A549 (cell line): ENCODE results near the gene SORCS2. TPM values are rescaled to one million over a fixed set of nuclear protein-coding genes. Genes with fewer than 3 reads are reported as not detected.

Source experiments
- ATAC-seq, 2 experiments: fragments of 200-7000 bp in 1 of 2; fragments of >200 bp in 1 of 2; cut with Nextera tagmentation in 1 of 2; cut with Tn5 transposase in 1 of 2; 3 replicates each; pipeline versions ENCODE4 v1.8.0 to v1.9.1; 2018 to 2020; ENCODE audit warnings: mild to moderate bottlenecking in 1 of 2, moderate library complexity in 1 of 2
- CTCF ChIA-PET: fragments of 300-600 bp; sonication (Branson Sonifier 250); formaldehyde crosslinking; extraction: SDS; loops from one replicate; lab custom pipeline; 2021; ENCODE audit warnings: antibody characterized with exemption, inconsistent platforms; lab: Yijun Ruan, JAX
- POLR2A ChIA-PET: fragments of 350-600 bp; formaldehyde crosslinking; extraction: SDS; loops from one replicate; lab custom pipeline; 2021; ENCODE audit warnings: antibody characterized with exemption, inconsistent platforms; lab: Yijun Ruan, JAX
- DNase-seq, 2 experiments: peaks; one replicate each; pipeline versions ENCODE4 v3.0.0 to v3.0.0-alpha.2; 2011 to 2016; ENCODE audit warnings: low read depth in 1 of 2, low spot score in 1 of 2
- FAIRE-seq: peaks from 2 replicates; lab custom pipeline; 2011; peaks lifted over from hg19 to GRCh38; lab: Jason Lieb, UNC
- H3K27ac ChIP-seq, 2 experiments: fragments of >200 bp; sonication (Bioruptor Twin); formaldehyde crosslinking; 3 replicates each; pipeline ENCODE4 v1.5.1; 2016 to 2017
- H3K4me1 ChIP-seq: fragments of >200 bp; sonication (Bioruptor Twin); formaldehyde crosslinking; 3 replicates; pipeline ENCODE4 v1.6.1; 2016
- H3K4me2 ChIP-seq: fragments of >200 bp; sonication (Bioruptor Twin); formaldehyde crosslinking; 3 replicates; pipeline ENCODE4 v1.6.1; 2016
- H3K4me3 ChIP-seq: fragments of >200 bp; sonication (Bioruptor Twin); formaldehyde crosslinking; 3 replicates; pipeline ENCODE4 v1.5.1; 2016
- H3K9me3 ChIP-seq: fragments of >200 bp; sonication (Bioruptor Twin); formaldehyde crosslinking; 3 replicates; pipeline ENCODE4 v1.6.1; 2016
- CHD4 ChIP-seq: fragments of 200-600 bp; sonication (generic); IDR thresholded peaks from 2 replicates; pipeline ENCODE4 v1.6.1; 2016; ENCODE audit warnings: antibody characterized with exemption, mild to moderate bottlenecking, borderline replicate concordance
- EHMT2 ChIP-seq: fragments of 200-600 bp; sonication (generic); IDR thresholded peaks from 2 replicates; pipeline ENCODE4 v1.6.1; 2016; ENCODE audit warnings: antibody characterized with exemption, low read depth, mild to moderate bottlenecking, moderate library complexity
- FOSB ChIP-seq: fragments of 250-450 bp; sonication (Bioruptor Pico); IDR thresholded peaks from 2 replicates; pipeline ENCODE4 v1.5.0; 2020; ENCODE audit warnings: mild to moderate bottlenecking, moderate library complexity
- HDAC2 ChIP-seq: fragments of 200-600 bp; sonication (generic); IDR thresholded peaks from 2 replicates; pipeline ENCODE4 v1.6.1; 2016
- HOXA7 ChIP-seq: fragments of 250-450 bp; sonication (Bioruptor Pico); IDR thresholded peaks from 2 replicates; pipeline ENCODE4 v1.5.0; 2020; ENCODE audit warnings: mild to moderate bottlenecking, moderate library complexity
- HOXB5 ChIP-seq: fragments of 250-450 bp; sonication (Bioruptor Pico); IDR thresholded peaks from 2 replicates; pipeline ENCODE4 v1.5.0; 2020; ENCODE audit warnings: mild to moderate bottlenecking, moderate library complexity
- JUN ChIP-seq, 2 experiments: fragments of >200 bp; sonication (Bioruptor Twin); formaldehyde crosslinking; IDR thresholded peaks; 2 replicates in 1 of 2; 3 replicates in 1 of 2; pipeline ENCODE4 v1.6.1; 2016 to 2017
- JUNB ChIP-seq: fragments of >200 bp; sonication (Bioruptor Twin); formaldehyde crosslinking; IDR thresholded peaks from 2 replicates; pipeline ENCODE4 v1.6.1; 2016
- MAZ ChIP-seq: fragments of 150-350 bp; IDR thresholded peaks from 2 replicates; pipeline ENCODE4 v1.6.1; 2014; ENCODE audit warnings: antibody characterized with exemption, low read depth, low read length, borderline replicate concordance
- NR3C1 ChIP-seq: fragments of >200 bp; sonication (Bioruptor Twin); formaldehyde crosslinking; IDR thresholded peaks from 3 replicates; pipeline ENCODE4 v1.6.1; 2017
- PHF8 ChIP-seq: fragments of 200-600 bp; sonication (generic); IDR thresholded peaks from 2 replicates; pipeline ENCODE4 v1.6.1; 2016; ENCODE audit warnings: low read depth, mild to moderate bottlenecking, antibody characterized with exemption, moderate library complexity, borderline replicate concordance
- RAD21 ChIP-seq, 2 experiments: fragments of >200 bp in 1 of 2; sonication (Bioruptor Twin) in 1 of 2; formaldehyde crosslinking in 1 of 2; IDR thresholded peaks in 1 of 2; conservative IDR thresholded peaks in 1 of 2; 2 replicates in 1 of 2; 3 replicates in 1 of 2; pipeline ENCODE4 v1.6.1; 2012 to 2018; ENCODE audit warnings: inconsistent platforms in 1 of 2
- RARB ChIP-seq: fragments of 250-450 bp; sonication (Bioruptor Pico); IDR thresholded peaks from 2 replicates; pipeline ENCODE4 v1.8.0; 2021; ENCODE audit warnings: mild to moderate bottlenecking, moderate library complexity
- SREBF2 ChIP-seq: fragments of 450-650 bp; IDR thresholded peaks from 2 replicates; pipeline ENCODE4 v1.6.1; 2014; ENCODE audit warnings: mild to moderate bottlenecking, moderate library complexity
- TFCP2L1 ChIP-seq: fragments of 250-450 bp; sonication (Bioruptor Pico); IDR thresholded peaks from 2 replicates; pipeline ENCODE4 v1.5.0; 2021; ENCODE audit warnings: mild to moderate bottlenecking
- TP53 ChIP-seq: fragments of 250-450 bp; sonication (Bioruptor Pico); IDR thresholded peaks from 2 replicates; pipeline ENCODE4 v1.5.0; 2021; ENCODE audit warnings: mild to moderate bottlenecking, moderate library complexity
- WGBS: methylation state at CpG from one replicate; pipeline ENCODE4 v1.1.6; 2017; ENCODE audit errors: missing lambda C conversion rate; 5-methylcytosine and 5-hydroxymethylcytosine counted together
- polyA plus RNA-seq, 4 experiments: library from polyadenylated mRNA; depleted of rRNA in 3 of 4; stranded (reverse); fragments of >200 nt; fragmentation: RNase III in 1 of 4; extraction: RNeasy Plus Mini Kit Qiagen cat#74134 plus additional on column Dnase treatment in 1 of 4; gene quantifications; 2 replicates in 3 of 4; 3 replicates in 1 of 4; pipeline ENCODE4 v1.2.3, GENCODE V29; 2011 to 2017
- TF ChIP-seq, protein P1 (sequence below): fragments of 450-650 bp; IDR thresholded peaks from 2 replicates; pipeline ENCODE4 v1.6.1; 2014; ENCODE audit warnings: antibody characterized with exemption
- TF ChIP-seq, protein P2 (sequence below): fragments of 200-600 bp; sonication (generic); IDR thresholded peaks from 2 replicates; pipeline ENCODE4 v1.6.1; 2016; ENCODE audit warnings: antibody characterized with exemption, mild to moderate bottlenecking, moderate library complexity
- TF ChIP-seq, protein P3 (sequence below): fragments of >200 bp; sonication (Bioruptor Twin); formaldehyde crosslinking; IDR thresholded peaks from 2 replicates; pipeline ENCODE4 v1.6.1; 2016
- TF ChIP-seq, protein P4 (sequence below): fragments of 250-450 bp; sonication (Bioruptor Pico); IDR thresholded peaks from 2 replicates; pipeline ENCODE4 v1.5.0; 2021; ENCODE audit warnings: mild to moderate bottlenecking, moderate library complexity, borderline replicate concordance
- TF ChIP-seq, protein P5 (sequence below): IDR thresholded peaks from 2 replicates; pipeline ENCODE4 v1.6.1; 2012

Gene SORCS2
- polyA plus RNA-seq, 2 of the 4 experiments (the other 2 are of a cell fraction): 1.4 to 4.6 TPM

DNA sequence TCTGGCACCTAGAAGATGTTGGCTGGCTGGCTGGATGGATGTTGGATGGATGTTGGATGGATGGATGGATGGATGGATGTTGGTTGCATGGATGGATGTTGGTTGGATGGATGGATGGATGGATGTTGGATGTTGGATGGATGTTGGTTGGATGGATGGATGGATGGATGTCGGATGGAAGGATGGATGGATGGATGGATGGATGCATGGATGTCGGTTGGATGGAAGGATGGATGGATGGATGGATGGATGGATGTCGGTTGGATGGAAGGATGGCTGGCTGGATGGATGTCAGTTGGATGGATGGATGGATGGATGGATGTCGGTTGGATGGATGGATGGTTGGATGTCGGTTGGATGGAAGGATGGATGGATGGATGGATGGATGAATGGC, 145.7 kb downstream of the SORCS2 start:
- Histone ChIP-seq H3K4me2 (no peak overlapping the region), H3K27ac (no peak overlapping the region), H3K4me1 (peaks cover 3% of the 10 kb centered on the region; the same call in 1 of the 3 replicates), H3K4me3 (no peak overlapping the region), H3K9me3 (no peaks in the 10 kb centered on the region)
- CTCF ChIA-PET: interaction anchor here (1.0 to 2.1 kb wide), 2 partner anchors 9 to 146 kb away, joined by 3 to 7 read pairs; partner anchors contain the start of gene SORCS2
- no peak for FAIRE-seq
- 85% methylated on average over 5 of the region's 5 CpGs for WGBS
- no peak for DNase-seq
- TF ChIP-seq HOXA7 (CRISPR knock-in tag): no peak
- TF ChIP-seq, protein P1, sequence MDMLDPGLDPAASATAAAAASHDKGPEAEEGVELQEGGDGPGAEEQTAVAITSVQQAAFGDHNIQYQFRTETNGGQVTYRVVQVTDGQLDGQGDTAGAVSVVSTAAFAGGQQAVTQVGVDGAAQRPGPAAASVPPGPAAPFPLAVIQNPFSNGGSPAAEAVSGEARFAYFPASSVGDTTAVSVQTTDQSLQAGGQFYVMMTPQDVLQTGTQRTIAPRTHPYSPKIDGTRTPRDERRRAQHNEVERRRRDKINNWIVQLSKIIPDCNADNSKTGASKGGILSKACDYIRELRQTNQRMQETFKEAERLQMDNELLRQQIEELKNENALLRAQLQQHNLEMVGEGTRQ: no peak
- TF ChIP-seq JUNB: no peak
- POLR2A ChIA-PET: no interaction called here
- no peak for ATAC-seq

DNA sequence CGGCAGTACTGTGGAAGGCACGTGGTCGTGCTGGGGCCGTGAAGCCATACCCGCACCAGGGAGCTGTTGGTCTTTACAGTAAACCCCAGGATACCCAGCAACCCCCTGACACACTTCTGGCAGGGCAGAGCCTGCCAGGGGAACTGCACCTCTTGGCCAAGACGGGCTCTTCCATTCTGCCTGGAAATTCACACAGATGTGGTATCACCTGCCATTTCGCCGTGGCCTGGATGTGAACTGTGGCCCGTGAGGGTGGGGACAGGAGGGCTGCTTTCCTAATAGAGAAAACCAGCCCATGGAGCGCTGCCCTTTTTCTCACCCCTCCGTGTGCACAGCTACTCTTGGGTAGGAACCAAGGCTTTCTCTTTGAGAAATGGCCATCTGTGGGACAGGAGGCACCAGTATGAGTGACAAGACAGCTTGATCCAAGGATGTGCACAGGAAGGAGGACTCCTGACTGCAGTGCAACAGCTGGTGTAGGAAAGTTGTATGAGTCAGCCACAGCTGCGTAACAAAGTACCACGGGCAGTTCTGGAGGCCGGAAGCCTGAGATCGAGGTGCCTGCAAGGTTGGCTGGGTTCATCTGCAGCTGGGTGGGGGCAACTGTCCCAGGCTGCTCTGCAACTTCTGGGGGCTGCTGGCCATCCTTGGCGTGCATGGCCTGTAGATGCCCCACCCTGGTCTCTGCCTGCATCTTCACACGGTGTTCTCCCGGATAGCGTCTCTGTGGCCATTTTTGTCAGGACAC, 146.7 kb downstream of the SORCS2 start:
- CTCF ChIA-PET: interaction anchor here (2.1 kb wide), 1 partner anchor 10 kb away, joined by 7 read pairs; no protein-coding TSS in a partner anchor
- Histone ChIP-seq H3K9me3 (no peaks in the 10 kb centered on the region), H3K27ac (no peak overlapping the region), H3K4me2 (no peak overlapping the region), H3K4me1 (peaks cover 3% of the 10 kb centered on the region; the same call in 1 of the 3 replicates), H3K4me3 (no peak overlapping the region)
- DNase-seq (no peak), FAIRE-seq (no peak), ATAC-seq (no peak)
- POLR2A ChIA-PET: no interaction called here
- 89% methylated on average over 16 of the region's 19 CpGs for WGBS
- TF ChIP-seq HDAC2: no peak
- no peak for TF ChIP-seq RARB (CRISPR knock-in tag)
- TF ChIP-seq, protein P2, sequence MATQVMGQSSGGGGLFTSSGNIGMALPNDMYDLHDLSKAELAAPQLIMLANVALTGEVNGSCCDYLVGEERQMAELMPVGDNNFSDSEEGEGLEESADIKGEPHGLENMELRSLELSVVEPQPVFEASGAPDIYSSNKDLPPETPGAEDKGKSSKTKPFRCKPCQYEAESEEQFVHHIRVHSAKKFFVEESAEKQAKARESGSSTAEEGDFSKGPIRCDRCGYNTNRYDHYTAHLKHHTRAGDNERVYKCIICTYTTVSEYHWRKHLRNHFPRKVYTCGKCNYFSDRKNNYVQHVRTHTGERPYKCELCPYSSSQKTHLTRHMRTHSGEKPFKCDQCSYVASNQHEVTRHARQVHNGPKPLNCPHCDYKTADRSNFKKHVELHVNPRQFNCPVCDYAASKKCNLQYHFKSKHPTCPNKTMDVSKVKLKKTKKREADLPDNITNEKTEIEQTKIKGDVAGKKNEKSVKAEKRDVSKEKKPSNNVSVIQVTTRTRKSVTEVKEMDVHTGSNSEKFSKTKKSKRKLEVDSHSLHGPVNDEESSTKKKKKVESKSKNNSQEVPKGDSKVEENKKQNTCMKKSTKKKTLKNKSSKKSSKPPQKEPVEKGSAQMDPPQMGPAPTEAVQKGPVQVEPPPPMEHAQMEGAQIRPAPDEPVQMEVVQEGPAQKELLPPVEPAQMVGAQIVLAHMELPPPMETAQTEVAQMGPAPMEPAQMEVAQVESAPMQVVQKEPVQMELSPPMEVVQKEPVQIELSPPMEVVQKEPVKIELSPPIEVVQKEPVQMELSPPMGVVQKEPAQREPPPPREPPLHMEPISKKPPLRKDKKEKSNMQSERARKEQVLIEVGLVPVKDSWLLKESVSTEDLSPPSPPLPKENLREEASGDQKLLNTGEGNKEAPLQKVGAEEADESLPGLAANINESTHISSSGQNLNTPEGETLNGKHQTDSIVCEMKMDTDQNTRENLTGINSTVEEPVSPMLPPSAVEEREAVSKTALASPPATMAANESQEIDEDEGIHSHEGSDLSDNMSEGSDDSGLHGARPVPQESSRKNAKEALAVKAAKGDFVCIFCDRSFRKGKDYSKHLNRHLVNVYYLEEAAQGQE: no peak
- TF ChIP-seq, protein P3, sequence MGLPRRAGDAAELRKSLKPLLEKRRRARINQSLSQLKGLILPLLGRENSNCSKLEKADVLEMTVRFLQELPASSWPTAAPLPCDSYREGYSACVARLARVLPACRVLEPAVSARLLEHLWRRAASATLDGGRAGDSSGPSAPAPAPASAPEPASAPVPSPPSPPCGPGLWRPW: no peak
- TF ChIP-seq NR3C1: no peak
- TF ChIP-seq TP53: no peak
- no peak for TF ChIP-seq FOSB (CRISPR knock-in tag)
- no peak for TF ChIP-seq PHF8
- TF ChIP-seq SREBF2: no peak
- no peak for TF ChIP-seq MAZ
- TF ChIP-seq RAD21 (conservative IDR thresholded peaks at IDR 0.05 in 1 of 2, IDR thresholded peaks at IDR 0.05 in 1 of 2): no peak
- no peak for TF ChIP-seq TFCP2L1 (CRISPR knock-in tag)
- TF ChIP-seq EHMT2: no peak
- TF ChIP-seq JUN (IDR thresholded peaks at IDR 0.05): no peak
- no peak for TF ChIP-seq CHD4
- TF ChIP-seq, protein P4, sequence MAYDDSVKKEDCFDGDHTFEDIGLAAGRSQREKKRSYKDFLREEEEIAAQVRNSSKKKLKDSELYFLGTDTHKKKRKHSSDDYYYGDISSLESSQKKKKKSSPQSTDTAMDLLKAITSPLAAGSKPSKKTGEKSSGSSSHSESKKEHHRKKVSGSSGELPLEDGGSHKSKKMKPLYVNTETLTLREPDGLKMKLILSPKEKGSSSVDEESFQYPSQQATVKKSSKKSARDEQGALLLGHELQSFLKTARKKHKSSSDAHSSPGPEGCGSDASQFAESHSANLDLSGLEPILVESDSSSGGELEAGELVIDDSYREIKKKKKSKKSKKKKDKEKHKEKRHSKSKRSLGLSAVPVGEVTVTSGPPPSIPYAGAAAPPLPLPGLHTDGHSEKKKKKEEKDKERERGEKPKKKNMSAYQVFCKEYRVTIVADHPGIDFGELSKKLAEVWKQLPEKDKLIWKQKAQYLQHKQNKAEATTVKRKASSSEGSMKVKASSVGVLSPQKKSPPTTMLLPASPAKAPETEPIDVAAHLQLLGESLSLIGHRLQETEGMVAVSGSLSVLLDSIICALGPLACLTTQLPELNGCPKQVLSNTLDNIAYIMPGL (CRISPR knock-in tag): no peak
- TF ChIP-seq, protein P5, sequence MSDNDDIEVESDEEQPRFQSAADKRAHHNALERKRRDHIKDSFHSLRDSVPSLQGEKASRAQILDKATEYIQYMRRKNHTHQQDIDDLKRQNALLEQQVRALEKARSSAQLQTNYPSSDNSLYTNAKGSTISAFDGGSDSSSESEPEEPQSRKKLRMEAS: no peak
- TF ChIP-seq HOXB5: no peak
